RPMI8226 (cell line): ENCODE measurements around the gene SLC4A7.
"Not testable (repeated sequence)": the region's sequence is repeated elsewhere in the genome, so short reads cannot be mapped to it uniquely, and the experiment has no call there.

ENCODE experiments used
- DNase-seq: peaks from one replicate; pipeline ENCODE4 v3.0.0-alpha.2; 2015

SLC4A7 gene

DNA sequence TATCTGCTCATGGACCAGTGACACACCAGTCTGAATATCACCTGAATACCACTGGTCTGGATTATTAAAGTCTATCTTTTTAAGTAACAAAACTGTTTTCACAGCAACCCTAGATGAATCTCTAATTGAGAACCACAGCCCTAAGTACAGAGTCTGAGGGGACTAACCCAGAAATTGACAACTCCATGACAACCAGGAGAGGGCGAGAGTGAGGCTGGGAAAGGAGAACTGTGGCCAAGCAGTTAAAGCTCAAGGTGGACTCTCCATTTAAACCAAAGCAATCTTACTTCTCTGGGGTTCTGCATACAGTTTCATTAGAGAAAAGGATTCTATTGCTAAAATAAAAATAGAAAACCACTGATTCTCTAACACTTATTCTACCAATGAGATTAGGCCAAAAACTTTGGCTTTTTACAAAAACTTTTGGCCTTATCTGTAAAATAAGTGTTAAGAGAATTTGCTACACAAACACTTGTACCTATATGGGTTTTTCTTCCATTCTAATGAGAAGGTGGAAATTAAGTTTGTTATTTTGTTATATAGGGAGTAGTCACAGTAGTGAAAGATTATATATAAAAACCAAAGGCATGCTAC lies 126.4 kb downstream of the SLC4A7 start:
- peak; percentile 49 for DNase-seq

DNA sequence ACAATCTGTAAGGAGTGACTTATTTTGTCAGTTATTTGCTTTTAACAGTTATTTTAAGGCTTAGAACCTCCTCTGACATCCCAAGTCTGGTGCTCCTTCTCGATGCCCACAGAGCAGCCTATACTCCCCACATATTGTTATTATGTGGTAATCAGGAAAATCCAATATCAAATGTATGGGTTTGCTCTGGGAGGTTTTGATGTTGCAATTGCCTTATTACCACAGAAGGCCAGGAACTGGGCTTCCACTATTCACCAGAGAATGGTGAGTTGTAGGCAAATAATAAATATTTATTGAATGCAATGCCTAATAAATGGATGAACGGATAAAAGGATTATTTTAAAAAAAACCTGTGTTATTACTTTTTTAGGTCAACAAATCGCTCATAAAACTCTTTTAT lies 127.2 kb downstream of the SLC4A7 start:
- no peak for DNase-seq

DNA sequence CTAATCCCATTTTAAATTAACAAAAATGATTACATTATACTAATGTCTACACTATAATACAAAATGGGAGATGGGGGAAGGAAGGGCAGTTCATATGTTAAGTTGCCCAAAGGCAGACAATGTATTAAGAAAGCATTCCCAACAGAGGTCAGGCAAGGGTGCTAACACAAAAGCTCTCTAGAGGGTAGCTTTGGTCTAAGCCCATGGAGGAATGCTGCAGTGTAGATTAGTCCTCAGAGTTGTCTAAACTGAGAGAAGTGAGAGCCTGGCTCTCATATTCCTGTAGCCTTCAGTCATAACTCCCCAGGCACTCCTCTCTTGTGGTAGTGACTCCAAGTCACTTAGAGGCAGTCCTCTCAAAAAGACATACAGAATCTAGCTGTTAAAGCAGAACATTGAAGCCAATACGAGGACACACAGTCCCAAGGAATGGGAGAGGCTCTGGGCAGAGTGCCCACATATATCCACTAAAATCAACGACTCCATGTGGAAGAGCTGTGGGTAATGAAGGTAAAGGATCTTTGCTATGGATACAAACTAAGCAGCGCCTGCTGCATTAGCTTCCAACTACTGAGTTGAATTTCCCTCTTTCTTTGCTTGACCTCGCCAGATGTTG lies 129.5 kb downstream of the SLC4A7 start:
- no peak for DNase-seq

DNA sequence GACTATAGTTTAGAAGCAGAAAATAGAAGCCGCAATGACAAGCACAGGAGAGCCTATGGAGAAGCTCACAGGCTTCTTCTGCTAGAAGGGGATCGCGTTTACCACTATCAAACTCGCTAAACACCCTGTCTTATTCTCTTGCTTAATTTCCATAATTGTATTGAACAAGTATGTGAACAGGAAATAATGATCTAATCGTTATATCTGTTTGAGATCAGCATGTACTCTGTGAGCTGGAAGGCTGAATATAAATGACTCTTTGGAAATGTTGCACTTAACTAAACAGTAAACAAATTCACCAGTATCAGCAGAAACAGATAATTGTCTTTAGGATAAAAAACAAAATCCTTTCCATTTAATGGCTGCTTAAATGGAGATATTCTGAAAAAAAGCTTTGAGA lies 130.0 kb downstream of the SLC4A7 start:
- DNase-seq, result no peak

DNA sequence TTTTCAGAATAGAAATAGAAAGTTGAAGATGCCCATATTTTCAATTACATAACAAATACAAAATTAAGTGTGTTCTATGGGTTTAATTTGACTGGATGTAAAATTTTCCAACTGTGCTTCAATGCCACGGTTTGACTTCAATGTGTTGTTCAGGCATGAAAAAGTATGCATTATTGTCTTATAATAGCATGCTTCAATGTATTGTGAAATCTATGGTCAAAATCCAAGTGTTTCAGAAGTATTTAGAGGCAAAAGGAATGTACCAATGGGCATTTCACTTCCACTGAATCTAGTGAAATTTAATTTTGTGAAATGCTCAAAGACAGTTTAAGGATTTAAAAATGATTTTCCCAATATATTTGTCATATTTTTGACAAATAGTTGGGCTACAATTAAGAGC lies 131.0 kb downstream of the SLC4A7 start:
- no peak for DNase-seq

DNA sequence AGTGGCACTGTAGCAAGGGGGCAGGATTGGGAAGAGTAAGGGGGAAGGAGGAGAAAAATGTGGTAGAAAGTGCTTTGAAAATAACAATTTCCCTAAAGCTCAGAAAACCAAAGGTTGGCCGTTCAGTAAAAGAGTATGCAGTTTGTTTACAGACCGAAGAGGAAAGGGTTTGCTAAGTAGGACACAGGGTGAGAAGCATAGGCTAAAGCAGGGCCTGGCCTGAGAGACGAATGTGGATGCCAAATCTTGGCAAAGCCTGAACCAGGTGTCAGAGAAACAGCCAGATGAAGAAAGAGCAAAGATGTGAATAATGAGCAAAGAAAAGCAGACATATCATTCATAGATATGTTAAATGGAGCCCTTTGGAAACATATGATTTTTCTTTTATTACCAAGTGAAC lies 132.1 kb downstream of the SLC4A7 start:
- no peak for DNase-seq

DNA sequence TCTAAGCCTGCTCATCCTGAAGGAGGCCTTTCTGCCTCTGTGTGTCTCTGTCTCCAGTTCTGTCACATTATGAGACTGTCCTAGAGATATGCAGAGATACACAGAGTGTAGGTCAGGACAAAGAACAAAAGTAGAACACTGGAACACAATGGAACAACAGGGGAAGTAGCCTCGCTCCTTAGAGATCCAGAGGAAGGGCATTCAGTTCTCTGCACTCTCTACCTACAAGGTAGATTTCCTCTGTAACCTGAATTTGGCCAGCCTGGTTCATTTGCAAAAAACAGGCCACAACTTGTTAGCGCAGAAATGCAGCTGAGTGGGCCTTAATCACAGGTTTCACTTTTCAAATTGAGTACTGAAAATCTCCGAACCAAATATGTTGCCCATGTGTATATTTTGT lies 134.4 kb downstream of the SLC4A7 start:
- DNase-seq, result no peak

DNA sequence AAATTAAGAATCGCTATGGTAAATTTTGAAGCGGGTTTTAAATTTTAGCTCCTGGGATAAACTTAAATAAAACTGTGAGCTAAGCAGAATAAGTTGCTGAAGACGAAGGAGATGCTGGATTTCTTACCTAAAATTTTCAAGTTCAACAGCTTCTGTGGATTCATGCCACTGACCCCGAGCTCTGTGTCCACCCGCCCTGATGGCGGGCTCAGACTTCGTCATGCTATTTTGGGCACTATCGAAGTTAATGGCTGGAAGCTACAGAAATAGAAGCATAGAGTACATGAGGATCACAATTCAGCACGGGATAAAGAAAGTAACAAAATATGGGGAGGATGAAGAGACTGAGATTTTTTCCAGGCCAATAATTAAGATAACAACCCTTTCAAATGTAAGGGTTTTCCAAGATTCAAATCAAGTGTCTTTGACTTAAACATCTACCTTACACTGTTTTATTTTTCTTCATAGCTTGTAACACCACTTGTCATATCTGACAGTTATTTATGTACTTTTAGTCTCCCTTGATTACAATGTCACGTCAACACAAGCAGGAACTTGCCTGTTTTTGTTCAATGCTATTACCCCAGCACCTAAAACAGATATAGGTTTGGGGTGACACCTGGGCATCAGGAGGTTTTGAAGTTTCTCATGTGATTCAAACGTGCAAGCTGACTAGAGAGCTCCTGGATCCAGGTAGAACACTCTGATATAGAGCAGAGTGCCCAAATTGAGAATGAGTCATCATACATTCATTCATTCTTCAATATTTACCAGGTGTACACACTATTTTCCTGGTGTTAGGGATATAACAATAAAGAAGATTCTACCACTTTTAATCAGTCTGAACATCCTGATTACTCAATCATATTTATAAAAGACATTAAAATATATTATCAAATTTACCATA lies 138.0 kb downstream of the SLC4A7 start:
- DNase-seq, result no peak

DNA sequence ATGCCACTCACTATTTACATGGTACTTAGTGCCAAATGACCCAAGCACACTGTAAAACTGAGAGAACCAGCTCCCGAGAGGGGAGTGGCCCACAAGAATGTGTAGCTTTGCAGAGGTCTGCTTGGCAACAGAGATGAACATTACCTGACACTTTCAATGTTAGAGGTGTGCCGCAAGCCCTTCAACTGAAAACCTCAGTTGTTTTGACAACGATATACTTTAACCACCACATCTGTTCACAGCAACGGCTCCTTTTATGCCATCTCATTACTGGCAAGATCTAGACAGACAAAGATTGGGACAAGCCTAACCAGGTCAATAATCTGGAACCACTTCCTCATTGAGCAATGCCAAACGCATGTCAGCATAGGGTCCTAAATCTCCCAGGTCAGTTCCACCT lies 138.7 kb downstream of the SLC4A7 start:
- DNase-seq, result no peak

DNA sequence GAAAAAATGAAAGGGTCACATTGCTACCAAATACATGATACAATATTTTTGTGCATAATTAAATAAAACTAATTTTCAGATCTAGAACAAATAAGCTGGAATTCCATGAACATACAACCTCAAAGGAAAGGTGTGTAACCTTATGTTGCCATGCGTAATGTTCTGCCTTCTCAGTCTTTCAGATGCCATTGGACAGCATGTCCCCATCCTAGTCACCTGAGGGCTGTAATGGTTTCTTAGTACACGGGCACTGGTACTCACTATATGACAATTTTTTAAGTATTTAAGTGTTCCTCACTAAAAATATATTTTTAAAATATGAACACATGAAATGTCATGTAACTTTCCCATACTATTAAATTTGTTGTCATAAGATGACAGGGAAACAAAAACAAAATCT lies 139.1 kb downstream of the SLC4A7 start:
- DNase-seq, result no peak

DNA sequence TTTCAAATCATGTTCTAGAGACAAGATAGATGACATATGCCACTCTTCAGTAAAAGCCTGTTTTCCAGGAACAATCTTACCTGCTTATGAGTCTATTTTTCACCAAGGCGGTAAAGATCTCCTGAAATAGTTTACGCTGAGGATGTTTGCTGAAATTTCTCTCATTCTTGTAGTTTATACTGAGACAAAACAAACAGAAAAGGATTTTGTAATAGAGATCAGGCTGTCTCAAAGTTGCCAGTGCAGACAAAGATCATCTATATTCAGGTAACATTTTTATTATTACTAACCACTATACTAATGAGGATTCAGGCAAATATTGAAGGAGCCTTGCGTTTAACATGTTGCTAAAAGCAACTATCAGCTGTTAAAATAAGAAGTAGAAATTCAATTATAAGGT lies 140.0 kb downstream of the SLC4A7 start:
- no peak for DNase-seq

DNA sequence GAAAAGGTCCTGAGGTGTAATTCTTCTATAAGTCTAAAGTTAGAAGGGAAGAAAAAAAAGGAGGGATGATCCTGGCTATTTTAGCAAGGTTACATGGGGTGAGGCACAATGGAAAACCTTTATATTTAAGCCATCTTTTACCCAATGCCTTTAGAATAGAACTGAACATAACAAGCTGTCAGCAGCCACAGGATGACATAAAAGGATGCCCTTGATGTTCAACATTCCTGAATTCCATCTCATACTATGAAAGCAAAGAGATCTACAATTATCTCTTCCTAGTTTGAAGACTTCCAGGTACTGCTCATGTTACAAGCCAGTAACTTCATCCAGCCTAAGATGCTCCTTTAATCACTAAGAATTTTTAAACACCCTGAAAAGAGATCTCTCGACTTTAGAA lies 141.9 kb downstream of the SLC4A7 start:
- no peak for DNase-seq

DNA sequence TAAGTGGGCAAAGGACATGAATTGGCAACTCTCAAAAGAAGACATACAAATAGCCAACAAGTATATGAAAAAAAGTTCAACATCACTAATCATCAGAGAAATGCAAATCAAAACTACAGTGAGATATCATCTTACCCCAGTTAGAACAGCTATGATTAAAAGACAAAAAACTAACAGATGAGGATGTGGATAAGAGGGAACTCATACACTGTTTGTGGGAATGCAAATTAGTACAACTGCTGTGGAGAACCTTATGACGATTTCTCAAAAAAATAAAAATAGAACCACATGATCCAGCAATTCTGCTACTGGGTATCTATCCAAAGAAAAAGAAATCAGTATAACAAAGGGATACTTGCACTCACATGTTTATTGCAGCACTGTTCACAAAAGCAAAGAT lies 143.7 kb downstream of the SLC4A7 start:
- DNase-seq, result no peak

DNA sequence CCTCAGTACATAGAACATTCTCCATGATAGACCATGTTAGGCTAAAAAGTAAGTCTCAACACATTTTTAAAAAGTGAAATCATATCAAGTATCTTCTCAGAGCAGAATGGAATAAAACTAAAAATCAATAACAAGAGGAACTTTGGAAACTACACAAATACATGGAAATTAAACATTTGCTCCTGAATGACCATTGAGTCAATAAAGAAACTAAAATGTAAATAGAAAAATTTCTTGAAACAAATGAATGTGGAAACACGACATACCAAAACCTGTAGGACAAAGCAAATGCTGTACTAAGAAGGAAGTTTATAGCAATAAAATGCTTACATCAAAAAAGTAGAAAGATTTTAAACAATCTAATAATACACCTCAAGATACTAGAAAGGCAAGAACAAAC lies 148.6 kb downstream of the SLC4A7 start:
- no peak for DNase-seq

DNA sequence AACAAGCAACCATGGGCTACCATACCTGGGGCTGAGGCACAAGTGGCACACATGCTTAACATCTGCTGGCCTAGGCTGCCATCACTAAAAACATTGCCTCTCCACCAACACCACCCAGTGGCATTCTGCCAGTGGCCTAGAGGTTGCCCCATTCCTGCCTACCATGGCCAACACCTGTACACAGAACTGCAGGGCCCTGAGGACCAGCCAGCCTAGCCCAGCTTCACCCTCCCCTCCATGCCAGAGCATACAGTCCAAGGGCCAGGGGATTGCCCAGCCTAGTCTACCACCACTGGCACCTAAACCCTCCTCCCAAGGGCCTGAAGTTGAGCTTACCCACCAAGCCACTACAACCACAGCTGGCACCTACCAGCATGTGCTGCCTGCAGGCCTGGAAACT lies 150.3 kb downstream of the SLC4A7 start:
- DNase-seq, result no peak

DNA sequence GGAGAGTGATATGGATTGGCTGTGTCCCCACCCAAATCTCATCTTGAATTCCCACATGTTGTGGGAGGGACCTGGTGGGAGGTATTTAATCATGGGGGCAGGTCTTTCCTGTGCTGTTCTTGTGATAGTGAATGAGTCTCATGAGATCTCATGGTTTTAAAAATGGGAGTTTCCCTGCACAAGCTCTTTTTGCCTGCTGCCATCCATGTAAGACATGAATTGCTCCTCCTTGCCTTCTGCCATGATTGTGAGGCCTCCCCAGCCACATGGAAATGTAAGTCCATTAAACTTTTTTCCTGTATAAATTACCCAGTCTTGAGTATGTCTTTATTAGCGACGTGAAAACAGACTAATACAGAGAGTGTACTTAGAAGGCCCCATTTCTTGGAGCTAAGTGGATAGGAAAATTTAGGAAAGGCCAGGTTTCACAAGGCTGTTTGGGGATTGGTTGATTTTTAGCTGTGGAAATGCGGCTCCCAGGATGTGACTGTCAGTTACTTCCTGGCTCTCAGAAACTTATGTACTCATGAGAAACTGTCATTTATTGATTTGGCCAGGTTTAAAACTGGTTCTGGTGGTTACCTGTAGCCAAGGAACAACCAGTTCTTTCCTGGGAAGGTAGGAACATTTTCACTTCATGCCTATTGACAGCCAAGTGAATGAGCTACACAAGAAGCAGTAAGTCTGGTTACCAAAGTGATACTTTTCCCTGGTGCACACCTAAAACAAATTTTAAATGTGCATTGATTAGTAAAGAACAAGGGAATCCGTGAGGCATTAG lies 155.0 kb downstream of the SLC4A7 start:
- not testable (repeated sequence) for DNase-seq

DNA sequence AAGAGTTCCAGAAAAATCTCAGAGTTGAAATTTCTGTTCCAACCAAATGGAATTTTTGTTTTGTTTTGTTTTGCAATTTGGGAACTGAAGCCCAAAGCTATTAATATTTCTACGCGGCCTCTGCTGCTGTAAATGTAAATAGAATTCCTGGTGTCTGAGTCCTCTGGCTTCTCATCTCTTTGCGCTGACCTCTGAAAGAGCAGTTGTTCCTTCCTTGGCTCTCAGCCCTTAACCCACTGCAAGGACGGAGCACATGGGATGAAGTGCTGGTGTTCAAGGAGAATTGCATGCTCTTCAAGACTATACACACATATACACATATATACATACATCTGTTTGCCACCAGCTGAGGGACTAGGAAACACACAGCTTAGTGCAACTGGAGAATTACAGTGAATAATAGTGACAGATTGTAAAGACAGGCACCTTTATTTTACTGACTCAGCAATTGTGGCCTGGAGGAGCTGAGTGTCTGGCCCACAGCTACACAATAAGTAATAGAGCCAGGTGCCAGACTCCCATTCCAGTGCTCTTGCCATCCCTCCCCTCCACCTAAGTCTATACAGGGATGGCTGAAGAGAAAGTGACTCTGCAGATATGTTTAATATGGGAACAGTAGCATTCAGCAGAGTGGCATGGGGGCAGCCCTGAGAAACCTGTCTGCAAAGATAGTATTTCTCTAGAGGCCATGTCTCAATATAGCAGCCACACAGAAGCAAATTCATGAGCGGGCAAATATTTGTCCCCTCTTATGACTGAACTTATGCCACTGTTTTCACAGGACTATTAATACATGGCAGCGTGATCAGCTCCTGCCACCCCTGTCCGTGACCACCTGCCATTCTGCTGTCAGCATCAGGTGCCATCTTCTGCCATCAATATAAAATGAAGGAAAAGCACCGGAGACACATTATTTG lies 157.3 kb downstream of the SLC4A7 start:
- no peak for DNase-seq

DNA sequence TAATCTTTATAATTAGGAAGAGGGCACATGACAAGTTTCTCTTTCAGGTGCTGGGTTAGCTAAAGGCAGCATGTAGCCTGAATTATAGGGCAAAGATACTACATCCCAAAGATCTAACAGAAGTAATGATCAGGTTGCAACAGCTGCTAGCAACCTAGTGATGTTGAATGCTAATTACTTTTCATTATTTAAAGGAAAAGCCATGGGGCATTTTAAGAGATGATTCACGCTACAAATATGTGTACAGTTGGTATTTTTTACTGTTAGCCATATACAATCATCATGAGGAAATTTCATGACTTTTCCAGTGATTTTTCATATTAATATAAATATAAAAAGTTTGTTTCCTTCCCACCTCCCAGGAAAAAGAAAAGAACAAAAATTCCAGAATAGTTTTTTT lies 158.0 kb downstream of the SLC4A7 start:
- no peak for DNase-seq

DNA sequence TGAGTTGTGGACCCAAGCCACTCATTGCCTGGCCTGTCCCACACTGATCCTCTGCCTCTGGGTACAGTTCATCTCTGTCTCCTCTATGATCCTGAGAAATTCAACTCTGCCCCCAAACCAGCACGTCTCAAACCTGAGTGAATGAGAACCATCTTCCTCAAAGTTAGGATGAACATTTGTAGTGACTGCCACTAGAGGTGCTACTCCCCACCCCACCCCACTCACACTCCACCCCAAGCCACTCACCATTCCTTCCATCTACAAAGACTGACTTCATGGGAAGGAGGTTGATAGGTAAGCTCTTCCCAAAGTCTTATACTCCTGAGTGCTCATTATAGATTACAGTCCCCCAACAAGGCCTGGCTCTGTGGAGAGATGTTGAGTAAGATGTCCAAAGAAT lies 158.8 kb downstream of the SLC4A7 start:
- no peak for DNase-seq

DNA sequence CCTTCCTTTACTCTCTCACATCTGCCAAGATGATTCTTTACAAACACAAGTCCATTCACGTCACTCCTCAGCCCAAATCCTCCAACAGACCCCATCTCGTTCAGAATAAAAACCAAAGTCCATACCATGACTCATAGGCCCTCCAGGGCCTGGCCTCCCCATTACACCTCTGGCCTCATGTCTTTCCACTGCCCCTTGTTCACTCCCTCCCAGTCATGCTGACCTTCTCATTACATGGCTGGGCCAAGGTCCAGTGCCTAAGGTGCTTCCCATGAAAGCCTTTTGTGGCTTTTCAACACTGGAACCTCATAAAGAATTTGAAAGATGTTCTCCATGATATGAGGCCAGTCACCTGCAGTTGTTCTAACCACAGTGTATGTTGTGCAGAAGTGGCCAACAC lies 159.5 kb downstream of the SLC4A7 start:
- DNase-seq, result no peak

DNA sequence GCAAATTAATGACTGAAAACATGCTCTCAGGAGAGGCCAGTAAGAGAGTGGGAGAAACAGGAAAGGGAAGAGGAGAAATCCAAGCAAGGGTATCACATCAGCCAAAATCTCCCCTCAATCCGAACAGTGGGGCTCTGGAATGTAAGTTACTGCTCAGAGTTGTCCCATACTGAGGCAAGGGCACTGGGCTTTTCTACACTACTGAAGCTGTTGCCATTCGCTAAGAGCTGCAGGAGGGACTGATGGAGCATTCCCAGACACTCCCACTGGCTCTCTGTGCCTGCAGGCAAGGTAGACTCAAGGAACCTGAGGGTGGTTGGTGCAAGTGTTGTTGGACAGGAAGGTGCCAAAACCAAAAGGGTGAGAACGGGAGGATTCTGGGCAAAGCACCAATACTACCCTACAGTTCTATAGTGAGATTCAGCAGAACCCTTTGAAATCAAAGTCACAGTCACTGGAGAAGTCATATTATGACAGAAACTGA lies 161.1 kb downstream of the SLC4A7 start:
- DNase-seq, result no peak
